DOHH2 (cell line): ENCODE measurements around the gene TRIM38.

ENCODE experiments used
- H3F3A ChIP-seq: fragments of 200-600 bp; sonication (generic), shearing (Covaris generic); 2 replicates; pipeline ENCODE4 v1.6.0; 2016; ENCODE audit warnings: antibody characterized with exemption, mild to moderate bottlenecking; ENCODE audit not compliant: control insufficient read depth, insufficient read depth
- H3K27ac ChIP-seq: fragments of 200-600 bp; sonication (generic); 2 replicates; pipeline ENCODE4 v1.5.1; 2014; ENCODE audit warnings: low read depth, mild to moderate bottlenecking, low read length, moderate library complexity
- H3K27me3 ChIP-seq: fragments of 200-600 bp; sonication (generic); 2 replicates; pipeline ENCODE4 v1.6.1; 2014; ENCODE audit warnings: mild to moderate bottlenecking, low read length, mixed read lengths; ENCODE audit not compliant: control insufficient read depth
- H3K36me3 ChIP-seq: fragments of 200-600 bp; sonication (generic); 2 replicates; pipeline ENCODE4 v1.6.1; 2014; ENCODE audit warnings: mild to moderate bottlenecking, low read length, moderate library complexity, mixed read lengths; ENCODE audit not compliant: control insufficient read depth
- H3K4me1 ChIP-seq: fragments of 200-600 bp; sonication (generic); 2 replicates; pipeline ENCODE4 v1.6.1; 2014; ENCODE audit warnings: mild to moderate bottlenecking, low read length, mixed read lengths; ENCODE audit not compliant: control insufficient read depth
- H3K4me2 ChIP-seq: fragments of 200-600 bp; sonication (generic); 2 replicates; pipeline ENCODE4 v1.6.0; 2014; ENCODE audit warnings: mild to moderate bottlenecking, low read length, moderate library complexity
- H3K4me3 ChIP-seq: fragments of 200-600 bp; sonication (generic); 2 replicates; pipeline ENCODE4 v1.5.1; 2014; ENCODE audit warnings: mild to moderate bottlenecking, low read length, mixed read lengths
- H3K79me2 ChIP-seq: fragments of 200-600 bp; sonication (generic); 2 replicates; pipeline ENCODE4 v1.6.1; 2014; ENCODE audit warnings: mild to moderate bottlenecking, low read length, mixed read lengths; ENCODE audit not compliant: control insufficient read depth
- H3K9me2 ChIP-seq: fragments of 200-600 bp; sonication (generic); replicated peaks from 2 replicates; pipeline ENCODE4 v1.6.1; 2014; ENCODE audit warnings: mild to moderate bottlenecking, low read length, mixed read lengths; ENCODE audit not compliant: control insufficient read depth
- H3K9me3 ChIP-seq: fragments of 200-600 bp; sonication (generic); 2 replicates; pipeline ENCODE4 v1.6.1; 2014; ENCODE audit warnings: antibody characterized with exemption, low read length, mixed read lengths; ENCODE audit not compliant: control insufficient read depth, insufficient read depth
- H4K20me1 ChIP-seq: fragments of 200-600 bp; sonication (generic); 2 replicates; pipeline ENCODE4 v1.6.0; 2014; ENCODE audit warnings: low read depth, mild to moderate bottlenecking, antibody characterized with exemption, low read length, moderate library complexity; ENCODE audit not compliant: control insufficient read depth, insufficient read depth
- CTCF ChIP-seq: fragments of 200-600 bp; sonication (generic); IDR thresholded peaks from one replicate; pipeline ENCODE4 v1.5.1; 2014; ENCODE audit warnings: antibody characterized with exemption, mild to moderate bottlenecking, low read depth, low read length; ENCODE audit not compliant: poor library complexity, severe bottlenecking
- EZH2phosphoT487 ChIP-seq: fragments of 200-600 bp; sonication (generic); IDR thresholded peaks from 2 replicates; pipeline ENCODE4 v1.6.1; 2017; ENCODE audit warnings: borderline replicate concordance, mild to moderate bottlenecking, antibody characterized with exemption, low read length, moderate library complexity, mixed read lengths

The TRIM38 gene

GRCh38 chr6:25972902-25973301 lies 10.3 kb downstream of the TRIM38 start:
- no peak overlapping the region for H3K4me3 ChIP-seq
- H3K4me2 ChIP-seq: no peak overlapping the region
- H3K27ac ChIP-seq: no peak overlapping the region
- no peaks in the 10 kb centered on the region for H3F3A ChIP-seq
- no peaks in the 10 kb centered on the region for H3K27me3 ChIP-seq
- no peak for TF ChIP-seq EZH2phosphoT487
- no peak for TF ChIP-seq CTCF
- H3K9me2 ChIP-seq: no peaks in the 10 kb centered on the region
- H3K4me1 ChIP-seq: peaks cover 20% of the 10 kb centered on the region
- peaks cover 7% of the 10 kb centered on the region for H3K79me2 ChIP-seq
- H3K36me3 ChIP-seq: peaks cover 94% of the 10 kb centered on the region
- H3K9me3 ChIP-seq: no peaks in the 10 kb centered on the region
- peaks cover 3% of the 10 kb centered on the region; the same call in 1 of the 2 replicates for H4K20me1 ChIP-seq

- Histone ChIP-seq H3K27ac (no peak overlapping the region), H3F3A (0 out of 2 replicates have a peak, but pooled peaks cover under 1% of the 10 kb centered on the region), H3K4me2 (no peak overlapping the region; the same call in 1 of the 2 replicates), H3K4me3 (no peak overlapping the region; the same call in 1 of the 2 replicates), H4K20me1 (no peaks in the 10 kb centered on the region), H3K79me2 (no peaks in the 10 kb centered on the region), H3K27me3 (no peaks in the 10 kb centered on the region), H3K36me3 (peaks cover 88% of the 10 kb centered on the region), H3K9me2 (no peaks in the 10 kb centered on the region), H3K4me1 (peaks cover 14% of the 10 kb centered on the region), H3K9me3 (no peaks in the 10 kb centered on the region)
- TF ChIP-seq CTCF: no peak
These were observed 11.4 kb downstream of the TRIM38 start for GRCh38 chr6:25973923-25974555.

GRCh38 chr6:25975923-25976560 lies 13.4 kb downstream of the TRIM38 start:
- Histone ChIP-seq H3K4me3 (no peak overlapping the region), H3K9me2 (no peaks in the 10 kb centered on the region), H3F3A (peaks cover 9% of the 10 kb centered on the region; the same call in 1 of the 2 replicates), H3K4me1 (peaks cover 14% of the 10 kb centered on the region), H3K27ac (no peak overlapping the region), H3K4me2 (no peak overlapping the region), H3K9me3 (no peaks in the 10 kb centered on the region), H4K20me1 (no peaks in the 10 kb centered on the region), H3K27me3 (no peaks in the 10 kb centered on the region), H3K36me3 (peaks cover 86% of the 10 kb centered on the region), H3K79me2 (no peaks in the 10 kb centered on the region)
- TF ChIP-seq CTCF (no peak), EZH2phosphoT487 (no peak)
